SKM-1 treated with dmso at 0.1 percent for 144 hours (cell line): ENCODE measurements around the gene PCDHGB6.
"Not testable (repeated sequence)": the region's sequence is repeated elsewhere in the genome, so short reads cannot be mapped to it uniquely, and the experiment has no call there.

ENCODE experiments used
- DNase-seq: peaks from one replicate; lab custom pipeline; 2025; ENCODE audit not compliant: unreplicated experiment; lab: John Stamatoyannopoulos, UW

PCDHGB6 gene

GRCh38 chr5:141407790-141408505 is at the start of gene PCDHGB6:
Gene PCDHGB6 (plus strand): TSS chr5:141408021. CDS start chr5:141408203, 182 bp downstream.
- DNase-seq = not testable (repeated sequence)

- no peak for DNase-seq
Observed at GRCh38 chr5:141359790-141360426, 47.9 kb upstream of the PCDHGB6 start, which contains the start of gene PCDHGB2. Gene PCDHGB2 (plus strand): TSS chr5:141359994. CDS start chr5:141360136, 142 bp downstream.

GRCh38 chr5:141360685-141361084 is 47.1 kb upstream of the PCDHGB6 start:
- DNase-seq = no peak

- DNase-seq = no peak
Observed at GRCh38 chr5:141362719-141363118, 45.1 kb upstream of the PCDHGB6 start.

GRCh38 chr5:141363952-141364660 is 43.7 kb upstream of the PCDHGB6 start, which contains the start of gene PCDHGA5:
Gene PCDHGA5 (plus strand): TSS chr5:141364162. CDS start chr5:141364331, 169 bp downstream.
- no peak for DNase-seq

GRCh38 chr5:141366016-141366896 is 41.6 kb upstream of the PCDHGB6 start:
- DNase-seq = no peak

GRCh38 chr5:141369994-141370848 is 37.6 kb upstream of the PCDHGB6 start, which contains the start of gene PCDHGB3:
Gene PCDHGB3 (plus strand): TSS chr5:141370242. CDS start chr5:141370395, 153 bp downstream.
- DNase-seq = no peak

- DNase-seq = no peak
Observed at GRCh38 chr5:141371572-141372475, 36.0 kb upstream of the PCDHGB6 start.

- no peak for DNase-seq
Observed at GRCh38 chr5:141373673-141374317, 34.0 kb upstream of the PCDHGB6 start, which contains the start of gene PCDHGA6. Gene PCDHGA6 (plus strand): TSS chr5:141373891. CDS start chr5:141374084, 193 bp downstream.

- DNase-seq = no peak
Observed at GRCh38 chr5:141374627-141375026, 33.2 kb upstream of the PCDHGB6 start.

- not testable (repeated sequence) for DNase-seq
Observed at GRCh38 chr5:141375444-141376155, 32.2 kb upstream of the PCDHGB6 start.

- no peak for DNase-seq
Observed at GRCh38 chr5:141382469-141383294, 25.1 kb upstream of the PCDHGB6 start, which contains the start of gene PCDHGA7. Gene PCDHGA7 (plus strand): TSS chr5:141382742. CDS start chr5:141382900, 158 bp downstream.

GRCh38 chr5:141383345-141383744 is 24.5 kb upstream of the PCDHGB6 start:
- no peak for DNase-seq

- no peak for DNase-seq
Observed at GRCh38 chr5:141384471-141385267, 23.2 kb upstream of the PCDHGB6 start.

- DNase-seq = not testable (repeated sequence)
Observed at GRCh38 chr5:141387557-141388311, 20.1 kb upstream of the PCDHGB6 start, which contains the start of gene PCDHGB4. Gene PCDHGB4 (plus strand): TSS chr5:141387698. CDS start chr5:141387885, 187 bp downstream.
